HG03558 (cell line): ENCODE data around the gene NRP2.

Experiments used
- ATAC-seq: cut with Tn5 transposase; IDR thresholded peaks from one replicate; pipeline ENCODE4 v1.9.1; 2021; ENCODE audit warnings: moderate number of reproducible peaks; ENCODE audit not compliant: unreplicated experiment; ENCODE audit errors: extremely low read depth

Gene NRP2

DNA sequence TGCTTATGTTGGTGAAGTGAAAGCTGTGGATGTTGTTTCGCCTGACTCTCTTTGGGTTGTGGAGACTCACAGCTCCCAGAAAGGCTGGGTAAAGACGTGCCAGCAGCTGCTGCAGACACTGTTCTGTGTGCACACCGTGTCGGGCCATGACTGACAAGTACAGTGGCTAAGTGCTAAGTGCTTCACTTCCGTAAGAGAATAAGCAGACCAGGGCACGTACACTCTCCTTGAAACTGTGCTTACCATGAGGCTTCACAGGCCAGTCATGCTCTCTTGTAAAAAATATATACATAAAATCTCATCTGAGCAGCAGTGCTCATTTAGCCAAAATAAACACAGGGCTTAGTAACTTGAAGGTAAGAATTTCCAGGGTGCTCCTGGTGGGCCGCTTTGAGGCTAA, 86.0 kb downstream of the NRP2 start:
- no peak for ATAC-seq

DNA sequence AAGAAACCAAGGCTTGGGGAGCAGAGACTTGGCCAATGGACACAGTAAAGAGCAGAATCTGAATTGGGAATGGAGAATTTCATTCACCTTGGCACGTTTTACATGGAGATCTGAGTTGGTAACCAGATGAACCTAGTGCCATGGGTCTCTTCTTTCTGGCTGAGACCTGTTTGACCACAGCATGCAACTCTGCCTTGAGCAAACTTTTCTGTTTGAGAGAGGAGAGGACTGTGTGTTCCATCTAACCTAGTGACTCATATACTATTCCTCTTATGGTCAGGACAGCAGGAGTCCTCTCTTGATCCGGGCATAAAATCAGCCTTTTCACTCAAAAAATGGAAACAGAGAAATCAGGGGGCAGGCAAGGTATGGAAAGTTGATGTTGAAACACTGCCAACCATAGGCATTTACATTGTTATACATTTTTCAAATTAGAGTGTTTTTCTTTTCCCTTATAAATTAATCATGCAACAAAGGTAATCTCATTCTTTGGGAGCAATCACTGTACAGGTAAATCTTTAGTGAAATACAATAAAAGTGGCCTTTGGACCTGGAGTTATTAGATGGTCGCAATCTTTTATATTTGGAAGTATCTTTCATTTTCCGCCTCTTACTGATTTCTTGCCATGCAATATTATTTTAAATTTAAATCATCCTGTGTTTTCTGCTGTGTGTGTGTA, 86.7 kb downstream of the NRP2 start:
- ATAC-seq, result no peak

DNA sequence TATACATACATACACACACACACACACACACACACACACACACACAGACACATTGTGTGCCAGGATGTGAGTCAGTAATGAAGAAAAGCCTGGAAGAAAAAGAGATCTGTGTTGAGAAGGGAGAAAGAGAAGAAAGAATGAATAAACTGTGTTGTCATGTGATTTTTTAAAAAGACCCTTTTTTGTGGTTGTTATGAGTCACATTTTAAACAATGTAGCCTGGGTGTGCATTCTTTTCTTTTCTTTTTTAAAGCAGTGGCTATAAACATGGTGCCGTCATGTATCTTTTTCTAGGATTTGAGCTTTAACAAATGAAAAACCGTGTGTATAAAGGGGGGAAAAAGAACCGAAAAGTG, 87.2 kb downstream of the NRP2 start:
- ATAC-seq, result no peak

DNA sequence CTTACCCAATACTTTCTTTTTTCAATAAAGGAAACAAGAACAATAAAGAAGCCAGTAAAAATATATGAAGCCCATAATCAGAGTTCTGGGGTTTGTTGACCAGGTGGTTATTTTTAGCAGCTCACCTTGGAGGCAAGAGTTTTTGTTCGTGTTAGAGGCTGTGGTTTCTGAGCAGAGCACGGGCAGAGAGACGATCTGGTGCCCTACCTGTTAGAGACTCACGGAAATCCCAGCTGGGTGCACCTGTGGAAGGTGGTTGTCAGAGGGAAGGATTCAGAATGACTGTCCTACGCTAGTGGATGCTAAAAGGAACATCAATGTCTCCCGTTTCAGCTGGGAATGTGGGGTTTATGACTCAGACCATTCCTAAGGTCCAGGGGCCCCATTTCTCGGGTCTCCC, 87.6 kb downstream of the NRP2 start:
- no peak for ATAC-seq

DNA sequence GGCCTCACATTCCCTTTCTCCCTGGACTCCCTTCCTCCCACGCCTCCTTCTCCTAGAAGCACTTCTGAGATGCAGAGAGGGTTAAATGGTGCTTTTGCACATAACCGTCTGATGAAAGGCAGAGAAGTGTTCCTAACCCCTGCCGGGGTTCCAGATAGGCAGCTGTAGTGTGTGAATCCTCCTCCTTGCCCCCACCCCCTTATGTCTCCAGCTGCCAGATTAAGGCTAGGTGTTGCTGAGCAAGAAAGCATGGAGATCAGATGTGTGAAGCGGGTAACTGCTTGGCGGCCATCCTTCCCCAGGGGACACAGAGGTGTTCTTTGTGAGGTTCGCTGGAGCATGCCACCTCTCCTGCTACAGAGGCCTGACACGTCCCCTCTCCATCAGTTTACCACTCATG, 88.3 kb downstream of the NRP2 start:
- no peak for ATAC-seq

DNA sequence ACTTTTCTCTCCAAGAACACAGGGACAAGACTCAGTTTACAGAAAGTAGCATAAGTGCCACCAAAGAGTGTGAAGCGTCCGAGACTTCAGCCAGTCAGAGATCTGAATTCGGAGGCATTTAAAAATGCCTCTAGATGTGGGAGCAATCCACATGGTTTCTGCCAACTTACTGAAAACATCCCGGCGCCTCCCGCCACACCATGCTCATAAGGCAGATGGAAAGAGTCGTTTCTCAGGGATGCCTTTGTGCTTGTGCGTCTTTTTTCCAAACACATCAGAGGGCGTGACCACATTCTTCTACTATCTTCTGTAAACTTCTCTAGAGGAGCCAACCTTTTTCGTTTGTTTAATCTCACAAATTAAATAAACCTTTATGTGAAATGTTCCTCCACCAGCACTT, 88.7 kb downstream of the NRP2 start:
- no peak for ATAC-seq

DNA sequence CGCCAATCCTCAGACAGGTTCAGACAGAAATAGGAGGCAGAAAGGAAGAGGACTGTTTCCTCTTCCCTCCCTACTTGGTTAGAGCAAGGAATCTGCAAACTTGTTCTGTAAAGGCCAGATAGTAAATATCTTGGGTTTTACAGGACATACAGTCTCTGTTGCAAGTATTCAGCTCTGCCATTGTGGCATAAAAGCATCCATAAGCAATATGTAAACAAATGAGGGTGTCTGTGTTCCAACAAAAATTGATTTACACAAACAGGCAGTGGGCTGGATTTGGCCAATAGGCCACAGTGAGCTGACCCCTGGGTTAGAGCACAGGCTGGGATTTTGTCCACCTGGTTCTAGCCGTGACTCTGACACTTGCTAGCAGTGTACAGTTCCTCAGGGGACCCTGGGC, 89.4 kb downstream of the NRP2 start:
- ATAC-seq, result no peak

DNA sequence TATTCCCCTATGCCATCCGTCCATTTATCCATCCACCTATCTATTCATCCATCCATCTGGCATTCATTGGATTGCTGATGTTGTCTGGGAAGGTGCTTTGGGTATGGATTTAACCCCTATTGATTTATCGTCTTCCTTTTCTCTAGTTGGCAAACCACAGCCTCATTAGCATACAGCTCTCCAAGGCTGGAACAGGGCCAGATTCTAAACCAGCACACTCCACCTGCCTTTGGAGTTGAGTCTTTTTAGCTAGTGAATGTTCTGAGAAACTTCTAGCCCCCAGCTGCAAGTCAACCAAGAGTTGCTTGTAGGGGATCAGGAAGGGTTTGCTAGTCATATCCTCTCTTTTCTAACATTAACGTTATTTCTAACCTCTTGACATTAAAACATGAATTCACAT, 90.7 kb downstream of the NRP2 start:
- ATAC-seq, result no peak

DNA sequence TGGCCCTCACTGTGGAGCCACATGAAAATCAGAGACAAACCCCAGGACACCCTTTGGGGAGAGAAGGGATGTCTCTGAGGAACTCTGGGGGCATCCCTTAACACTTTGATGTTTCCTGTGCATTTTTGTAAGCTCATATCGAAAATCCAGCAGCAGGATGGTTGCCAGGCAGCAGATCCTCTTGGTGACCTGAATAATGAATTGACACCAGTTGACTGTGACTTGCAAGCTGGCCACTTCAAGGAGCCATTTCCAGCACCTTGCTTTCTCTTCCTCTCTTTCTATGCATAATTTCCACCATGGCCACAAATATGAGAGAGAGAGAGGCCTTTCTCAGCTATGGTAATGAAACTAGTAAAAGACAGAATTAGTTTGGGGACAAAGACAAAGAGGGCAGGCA, 91.7 kb downstream of the NRP2 start:
- ATAC-seq, result no peak

DNA sequence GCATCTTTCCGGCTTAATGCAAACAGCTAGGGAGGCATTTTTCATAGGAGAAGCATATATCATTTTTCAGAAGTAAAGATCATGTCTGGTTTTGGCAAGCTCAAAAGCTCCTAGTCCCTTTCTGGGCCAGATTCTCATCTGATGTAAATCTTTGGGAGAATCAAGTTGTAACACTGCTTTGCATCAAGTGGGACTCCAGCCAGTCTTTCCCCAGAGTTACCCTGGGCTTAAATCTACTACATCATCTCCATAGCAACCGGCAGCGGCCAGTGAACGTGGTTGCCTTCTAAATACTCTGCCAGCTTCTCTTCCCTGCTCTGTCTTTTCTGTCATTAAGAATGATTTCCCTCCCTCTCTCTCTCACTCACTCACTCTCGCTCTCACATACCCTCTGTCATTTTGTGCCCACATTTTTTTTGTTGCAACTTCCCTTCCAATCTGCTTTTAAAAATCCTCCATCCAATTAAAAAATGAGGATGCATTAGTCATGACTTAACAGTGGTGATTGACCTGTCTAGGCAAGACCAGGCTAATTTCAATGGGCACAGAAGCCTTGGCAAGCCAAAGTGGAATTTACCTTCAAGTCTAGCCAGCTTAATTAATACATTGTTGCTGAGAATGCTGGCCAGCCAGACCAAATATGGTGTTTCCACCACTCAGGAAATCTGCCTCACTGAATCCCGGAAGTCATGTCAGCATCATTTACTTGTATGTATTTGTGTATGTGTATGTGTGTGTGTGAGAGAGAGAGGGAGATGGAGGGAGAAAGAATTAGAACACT, 93.0 kb downstream of the NRP2 start:
- ATAC-seq, result no peak

DNA sequence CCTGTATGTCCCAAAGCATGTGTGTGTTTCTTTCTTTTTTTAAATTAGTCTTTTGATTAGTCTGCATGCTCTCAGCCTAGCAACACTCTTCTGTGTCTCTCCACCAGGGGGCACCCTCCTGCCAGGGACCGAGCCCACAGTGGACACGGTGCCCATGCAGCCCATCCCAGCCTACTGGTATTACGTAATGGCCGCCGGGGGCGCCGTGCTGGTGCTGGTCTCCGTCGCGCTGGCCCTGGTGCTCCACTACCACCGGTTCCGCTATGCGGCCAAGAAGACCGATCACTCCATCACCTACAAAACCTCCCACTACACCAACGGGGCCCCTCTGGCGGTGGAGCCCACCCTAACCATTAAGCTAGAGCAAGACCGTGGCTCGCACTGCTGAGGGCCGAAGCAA, 93.8 kb downstream of the NRP2 start:
- ATAC-seq, result no peak

DNA sequence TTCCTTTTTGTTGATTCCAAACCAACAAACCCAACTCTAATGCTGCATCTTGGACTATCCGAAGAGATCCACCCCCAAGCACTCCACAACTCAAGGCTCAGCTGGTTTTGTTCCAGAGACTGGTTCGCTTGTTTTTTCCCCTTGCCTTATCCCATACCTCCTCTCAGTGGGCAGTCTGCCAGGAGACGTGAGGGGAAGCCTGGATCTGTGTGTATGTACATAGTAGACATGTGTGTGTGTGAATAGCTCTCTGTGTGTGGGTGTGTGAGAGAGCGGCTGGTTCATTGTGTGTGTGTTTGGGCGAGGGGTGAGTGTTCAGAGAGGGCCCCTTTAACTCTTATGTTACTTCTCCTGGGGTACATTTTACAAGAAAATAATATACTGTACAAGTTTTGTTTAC, 94.4 kb downstream of the NRP2 start:
- ATAC-seq, result no peak

DNA sequence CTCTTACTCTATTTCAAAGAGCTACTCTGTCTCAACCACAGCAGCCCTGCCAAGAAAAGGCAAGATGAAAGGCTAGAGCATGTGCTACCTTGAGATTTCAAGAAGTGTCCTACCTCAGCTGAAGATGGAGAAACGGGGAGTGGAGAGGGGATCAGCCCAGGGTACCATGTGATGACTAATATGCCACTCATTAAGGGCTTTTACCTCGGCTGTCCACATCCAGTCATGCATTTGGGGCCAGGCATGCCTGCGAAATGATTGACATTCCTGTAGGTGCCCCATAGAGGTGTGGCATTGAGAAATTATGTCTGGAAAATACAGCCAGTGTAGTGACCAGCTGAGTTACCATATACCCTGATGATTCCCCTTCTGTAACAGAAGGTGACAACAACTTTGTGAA, 96.1 kb downstream of the NRP2 start:
- ATAC-seq, result no peak

DNA sequence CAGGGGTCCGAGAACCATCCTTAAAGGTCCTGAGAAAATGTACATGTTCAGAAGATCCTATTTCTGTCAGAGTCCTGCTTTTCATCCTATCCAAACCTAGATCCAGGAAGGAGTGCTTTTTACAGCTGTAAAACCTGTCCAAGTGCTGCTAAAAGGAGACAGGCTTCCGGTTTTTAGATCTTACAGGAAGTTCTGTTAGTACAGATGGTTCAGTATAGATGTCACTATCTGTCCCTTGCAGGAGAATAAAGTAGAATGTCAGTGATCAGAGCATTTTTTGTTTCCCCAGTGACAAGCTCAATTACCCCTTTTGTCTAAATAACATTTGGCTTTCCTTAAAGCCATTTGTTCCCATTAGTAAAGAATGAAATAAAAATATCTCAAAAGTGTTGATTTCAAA, 98.3 kb downstream of the NRP2 start:
- ATAC-seq, result no peak

DNA sequence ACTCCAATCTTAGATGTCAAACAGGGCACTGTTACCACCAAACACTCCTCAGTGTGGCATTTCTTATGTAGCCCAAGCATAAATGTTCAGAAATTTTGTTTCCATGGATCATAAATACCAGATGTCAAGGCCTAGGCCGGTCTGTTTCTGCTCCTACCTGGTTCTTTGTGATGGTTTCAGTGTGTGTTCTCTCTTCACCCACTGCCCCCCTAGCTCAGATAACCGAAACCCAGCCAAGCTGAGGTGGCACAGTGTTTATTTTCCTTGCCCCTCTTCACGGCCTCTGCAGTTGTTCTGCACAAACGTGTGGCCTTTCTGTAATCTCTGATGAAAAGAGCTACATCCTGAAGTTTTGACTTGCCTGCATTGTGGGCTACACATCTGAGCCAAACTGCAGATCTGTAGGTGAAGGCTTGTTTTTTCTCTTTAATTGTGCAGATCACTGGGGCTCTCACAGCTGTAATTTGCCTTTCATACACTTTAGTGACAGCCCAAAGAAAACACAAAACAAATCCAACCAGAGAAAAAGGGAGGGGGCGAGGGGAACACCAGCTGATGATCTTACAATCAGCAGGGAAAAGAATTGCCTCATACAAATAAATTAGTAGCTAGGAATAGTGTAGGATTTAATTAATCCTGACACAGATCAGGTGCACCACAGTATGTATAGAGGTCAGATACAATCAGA, 99.1 kb downstream of the NRP2 start:
- no peak for ATAC-seq

DNA sequence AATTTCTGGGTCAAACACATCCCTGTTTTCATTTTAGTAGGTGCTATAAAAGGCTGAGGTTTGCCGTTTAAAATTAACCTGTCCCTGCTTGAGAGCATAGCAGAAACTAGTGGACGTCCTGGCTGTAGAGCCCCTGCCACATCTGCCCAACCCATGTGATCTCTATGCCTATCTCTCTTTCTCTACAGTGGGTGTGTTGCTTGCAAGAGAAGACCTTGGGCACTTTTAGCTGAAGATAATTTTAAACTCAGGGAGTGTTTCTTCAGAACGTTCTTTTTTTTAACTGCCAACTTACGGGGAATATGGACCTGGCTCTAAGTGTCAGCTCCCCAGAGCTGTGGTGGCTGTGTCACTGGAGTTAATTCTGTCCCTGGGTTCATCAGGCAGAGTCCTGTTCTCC, 100.6 kb downstream of the NRP2 start:
- ATAC-seq, result no peak

DNA sequence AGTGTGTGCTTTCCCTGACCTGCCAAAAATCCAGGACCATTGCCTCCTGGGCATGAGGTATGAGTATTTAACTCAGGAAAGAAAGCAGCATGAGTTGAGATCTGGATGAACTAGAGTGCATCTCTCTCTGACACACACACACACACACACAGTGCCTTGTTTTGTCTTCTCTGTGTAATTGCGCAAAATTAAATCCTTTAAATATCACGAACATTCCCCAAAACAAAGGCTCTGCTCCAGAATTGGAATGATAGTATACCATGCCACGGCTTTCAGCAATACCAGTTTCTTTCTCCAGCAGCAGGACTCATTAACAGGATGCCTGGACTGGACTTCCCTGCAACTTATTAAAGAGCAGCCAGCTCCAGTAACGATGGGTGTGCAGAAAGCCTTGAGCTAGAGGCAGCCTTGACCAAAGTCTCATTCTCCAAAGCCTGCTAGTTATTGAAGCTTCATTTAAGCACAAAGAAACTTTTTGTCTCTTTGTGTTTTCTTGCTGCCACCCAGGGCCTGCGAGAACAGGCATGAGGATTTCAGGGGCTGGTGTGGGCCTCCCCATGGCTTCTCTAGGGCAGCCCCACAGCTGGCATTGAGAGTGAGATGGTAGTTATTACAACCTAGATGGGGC, 101.7 kb downstream of the NRP2 start:
- no peak for ATAC-seq

DNA sequence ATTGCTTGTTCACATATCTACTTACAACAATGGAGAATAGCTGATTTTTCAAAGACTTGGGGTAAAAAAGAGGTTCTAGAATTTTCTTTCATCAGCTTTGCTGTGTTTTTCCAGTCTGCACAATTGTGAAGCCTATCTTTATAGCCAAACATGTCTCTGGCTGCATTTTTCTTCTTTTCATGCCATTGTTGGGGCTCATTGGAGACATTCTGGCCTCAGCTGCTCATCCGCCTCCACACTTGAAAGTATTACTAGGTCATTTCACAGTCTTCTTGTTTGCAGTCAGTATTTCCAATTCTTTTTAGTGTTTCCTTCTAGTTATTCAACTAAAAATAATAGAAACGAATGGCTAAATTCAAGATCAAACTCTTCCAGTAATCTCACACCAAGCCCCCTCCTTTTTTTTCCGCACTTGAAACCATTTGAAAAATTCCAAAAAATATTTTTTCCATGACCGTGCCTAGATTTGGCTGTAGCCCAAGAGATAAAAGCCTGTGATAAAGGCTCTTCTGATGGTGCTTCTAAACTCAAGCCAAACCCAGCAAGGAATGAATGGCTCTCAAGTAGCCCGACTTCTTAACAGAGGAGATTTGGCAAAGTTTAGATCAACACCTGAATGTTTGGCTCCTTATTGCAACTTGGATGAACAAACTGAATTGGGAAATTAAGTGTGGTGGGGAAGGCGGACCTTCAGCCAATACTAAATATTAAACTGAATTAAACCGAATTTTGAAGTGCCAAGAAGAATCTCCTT, 103.4 kb downstream of the NRP2 start:
- ATAC-seq, result no peak

DNA sequence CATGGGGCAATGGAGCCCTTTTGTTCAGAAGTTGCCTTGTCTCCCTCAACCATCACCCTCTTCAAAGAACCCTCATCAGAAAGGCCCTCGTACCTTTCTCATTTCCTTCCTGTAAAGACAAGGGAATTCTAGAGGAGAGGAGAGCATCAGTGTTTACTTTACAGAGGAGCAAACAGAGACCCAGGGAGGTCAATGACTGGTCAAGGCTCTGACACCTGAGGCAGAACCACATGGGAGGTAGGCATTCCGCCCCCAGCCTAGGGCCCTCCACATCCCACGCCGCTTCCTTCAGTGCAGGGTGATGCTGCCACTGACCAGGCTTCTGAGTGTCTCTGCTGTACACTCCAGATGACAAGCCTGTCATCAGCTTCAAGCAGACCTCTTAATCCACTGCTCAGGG, 104.7 kb downstream of the NRP2 start:
- ATAC-seq, result no peak

DNA sequence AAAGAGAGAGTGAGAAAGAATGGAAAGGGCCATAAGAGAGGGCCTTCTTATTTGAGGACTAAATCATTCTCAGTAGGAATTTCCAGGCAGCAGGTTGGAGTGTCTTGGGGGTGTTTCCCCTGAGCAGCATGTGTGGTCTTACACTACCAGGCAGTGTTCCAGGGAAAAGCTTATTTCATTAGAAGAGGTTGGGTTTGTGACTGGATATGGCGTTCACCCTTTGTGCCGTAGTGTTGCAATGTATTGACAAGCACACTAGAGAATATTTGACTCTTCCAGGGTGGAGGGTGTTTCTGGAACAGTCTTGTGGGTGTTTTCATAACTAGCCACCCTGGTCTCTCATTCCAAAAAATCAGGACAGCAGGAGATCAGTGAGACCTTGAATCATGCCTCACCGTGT, 105.5 kb downstream of the NRP2 start:
- no peak for ATAC-seq

DNA sequence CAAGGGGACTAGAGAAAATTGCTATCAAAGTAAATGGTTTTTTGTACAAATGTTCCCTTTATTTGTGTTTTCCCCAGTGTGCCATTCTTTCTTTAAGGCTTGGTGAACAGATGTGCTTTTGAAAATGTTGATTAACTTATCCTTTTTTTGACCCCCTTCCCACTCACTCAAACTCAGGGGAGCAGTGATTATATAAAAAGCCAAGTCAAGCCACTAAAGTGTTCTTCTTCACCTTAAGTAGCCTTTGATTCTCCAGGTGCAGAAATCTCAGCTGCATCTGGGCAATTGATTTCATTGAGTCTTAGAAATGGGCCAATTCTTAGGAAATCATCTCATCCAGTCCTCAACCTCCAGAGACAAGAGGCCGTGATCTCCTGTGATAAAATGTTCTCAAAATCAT, 107.6 kb downstream of the NRP2 start:
- ATAC-seq, result no peak
